Stimulated activated CD4-positive, alpha-beta T cell treated with anti-CD3 and anti-CD28 coated beads, Interleukin-15, amount 100 ng/mL, for 24 hours (primary cell): ENCODE results near the gene HORMAD2.
"Not testable (repeated sequence)": the region's sequence is repeated elsewhere in the genome, so short reads cannot be mapped to it uniquely, and the experiment has no call there.

Experiments used
- DNase-seq: peaks from one replicate; pipeline ENCODE4 v3.0.0-alpha.2; 2020

The HORMAD2 gene

DNA sequence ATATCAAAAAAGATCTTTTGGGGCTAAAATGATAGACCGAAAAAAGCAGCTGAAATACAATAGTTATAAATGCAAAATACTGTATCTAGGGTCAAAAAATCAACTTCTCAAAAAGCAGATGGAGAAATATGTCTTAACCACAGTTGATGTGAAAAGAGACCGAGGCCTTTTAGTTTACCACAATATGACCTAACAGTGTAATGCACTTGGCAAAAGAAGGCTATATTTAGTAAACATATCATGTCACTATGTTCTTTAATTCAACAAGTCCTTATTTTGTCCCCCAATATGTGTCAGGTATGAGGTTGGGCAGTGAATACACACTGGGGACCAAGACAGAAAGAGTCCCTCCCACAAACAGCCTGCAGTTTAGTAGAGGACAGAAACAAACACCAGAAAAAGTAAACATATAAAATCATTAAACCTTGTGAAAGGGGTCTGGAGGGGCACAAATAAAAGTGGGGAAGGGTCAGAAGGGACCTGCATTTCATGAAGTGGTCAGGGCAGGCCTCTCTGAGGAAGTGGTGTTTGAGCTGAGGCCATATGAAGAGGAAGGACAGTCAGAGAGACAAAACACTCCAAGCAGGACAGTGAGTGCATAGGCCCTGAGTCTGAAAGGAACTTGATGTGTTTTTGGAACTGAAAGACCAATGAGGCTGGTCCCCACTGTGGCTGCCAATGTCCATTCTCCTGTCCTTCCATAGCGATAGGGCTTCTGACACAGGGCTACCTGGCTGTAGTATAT lies 112.9 kb downstream of the HORMAD2 start:
- DNase-seq = no peak

DNA sequence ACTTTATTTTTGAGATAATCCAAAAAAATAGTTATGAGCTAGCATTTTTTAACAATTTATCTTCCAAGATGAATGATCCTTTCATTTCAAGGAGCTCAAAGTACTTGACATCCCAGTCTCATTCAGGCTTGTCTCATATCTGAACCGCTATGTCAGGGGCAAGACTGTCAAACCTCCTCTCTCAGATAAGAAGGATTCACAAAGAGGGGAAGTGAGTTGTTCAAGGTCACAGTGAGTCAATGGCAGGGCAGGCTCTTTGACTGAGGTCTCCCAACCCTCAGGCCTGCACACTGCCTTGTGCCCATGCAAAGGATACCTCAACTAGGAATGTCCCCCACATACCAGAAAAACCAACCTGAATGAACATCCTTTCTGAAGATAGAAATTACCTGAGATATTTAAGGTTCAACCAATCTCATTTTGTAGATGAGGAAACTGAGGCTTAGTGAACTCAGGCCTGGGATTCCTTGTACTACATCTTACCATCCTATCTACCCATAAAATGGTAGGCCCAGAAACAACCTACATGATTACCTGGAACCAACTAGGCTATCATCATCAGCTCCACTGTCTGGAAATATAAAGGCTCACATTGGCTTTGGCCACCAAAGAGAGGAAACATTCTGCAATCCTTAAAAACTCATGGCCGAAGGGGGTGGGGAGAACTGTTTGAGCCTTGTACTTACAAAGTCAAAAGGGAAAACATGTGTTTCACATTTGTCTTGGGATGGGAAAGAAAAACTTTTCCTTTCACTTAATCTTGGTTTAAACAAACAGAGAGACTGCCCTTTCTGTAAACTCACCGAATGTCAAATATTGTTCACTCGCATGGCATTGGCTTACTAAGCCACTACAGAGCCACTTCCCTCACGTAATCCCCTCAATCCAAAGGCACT lies 115.2 kb downstream of the HORMAD2 start:
- DNase-seq = peak; percentile 20

DNA sequence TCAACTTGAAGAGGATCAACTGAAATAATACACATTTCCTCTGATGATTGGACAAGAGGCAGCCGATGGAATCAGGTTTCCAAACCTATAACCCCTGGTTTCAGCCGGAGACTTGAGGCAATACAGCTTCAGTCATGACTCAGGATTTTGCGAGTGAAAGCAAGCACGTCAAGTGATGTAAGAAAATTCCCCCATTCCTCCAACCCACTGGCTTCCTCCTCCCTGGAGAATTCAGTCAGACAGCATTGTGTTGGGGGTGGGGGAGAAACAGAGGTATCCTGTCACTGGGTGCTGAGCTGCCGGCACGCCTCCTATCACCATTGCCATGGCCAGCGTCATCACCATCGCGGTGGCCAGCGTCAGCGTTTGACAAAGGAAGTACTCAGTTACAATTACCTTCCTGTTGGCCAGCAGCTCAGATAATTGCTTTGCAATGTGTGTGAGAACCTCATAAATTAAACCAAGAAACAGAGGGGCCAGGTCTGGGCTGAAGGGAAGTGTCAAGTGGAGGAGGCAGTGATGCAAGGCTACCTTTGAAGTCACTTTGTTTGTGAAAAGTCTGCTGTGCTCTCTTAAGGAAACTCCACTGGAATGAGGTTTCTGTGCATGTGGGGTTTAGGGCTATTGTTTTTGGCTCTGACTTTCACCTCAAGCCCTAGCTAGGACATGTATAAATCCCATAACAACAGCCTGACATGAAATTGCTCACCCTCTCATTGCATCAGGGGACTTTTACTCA lies 116.0 kb downstream of the HORMAD2 start:
- DNase-seq = peak; percentile 79

DNA sequence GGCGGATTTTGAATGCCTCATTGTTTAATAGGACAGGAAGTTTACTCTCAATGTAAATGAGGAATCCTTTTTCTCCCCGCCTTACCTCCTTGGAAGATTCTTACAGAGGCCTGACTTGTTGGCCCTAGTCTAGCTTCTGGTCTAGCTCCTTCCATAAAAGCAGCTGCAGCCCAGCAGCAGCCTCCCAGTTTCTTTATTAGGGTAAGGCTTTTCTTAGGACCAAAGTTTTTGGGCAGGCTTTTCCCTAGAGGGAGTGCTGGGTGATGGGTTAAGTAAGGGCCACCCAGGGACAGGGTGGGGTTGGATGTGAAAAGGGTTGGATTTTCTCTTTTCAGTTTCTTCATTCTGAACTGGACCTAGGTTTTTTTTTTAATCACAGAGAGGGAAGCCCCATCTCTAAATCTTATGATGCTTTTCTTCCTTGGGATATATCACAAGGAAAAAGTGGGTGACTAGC lies 116.6 kb downstream of the HORMAD2 start:
- DNase-seq = no peak

DNA sequence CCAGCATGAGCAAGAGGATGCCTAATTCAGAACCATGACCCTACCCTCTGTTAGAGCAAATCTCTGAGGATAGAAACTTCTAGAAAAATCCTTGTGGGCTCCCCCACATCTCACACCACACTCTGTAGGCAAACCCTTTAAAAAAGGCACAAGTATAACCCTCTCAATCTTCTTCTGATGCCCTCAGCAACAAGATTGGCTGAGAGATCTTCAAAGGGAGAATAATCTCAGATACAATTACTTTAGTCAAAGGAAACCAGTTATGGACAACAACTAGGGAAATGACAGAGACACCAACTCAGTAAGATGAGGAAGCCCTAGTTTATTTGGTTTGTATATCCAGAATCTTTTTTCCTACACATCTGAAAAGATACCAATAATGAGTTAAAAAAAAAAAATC lies 117.1 kb downstream of the HORMAD2 start:
- no peak for DNase-seq

DNA sequence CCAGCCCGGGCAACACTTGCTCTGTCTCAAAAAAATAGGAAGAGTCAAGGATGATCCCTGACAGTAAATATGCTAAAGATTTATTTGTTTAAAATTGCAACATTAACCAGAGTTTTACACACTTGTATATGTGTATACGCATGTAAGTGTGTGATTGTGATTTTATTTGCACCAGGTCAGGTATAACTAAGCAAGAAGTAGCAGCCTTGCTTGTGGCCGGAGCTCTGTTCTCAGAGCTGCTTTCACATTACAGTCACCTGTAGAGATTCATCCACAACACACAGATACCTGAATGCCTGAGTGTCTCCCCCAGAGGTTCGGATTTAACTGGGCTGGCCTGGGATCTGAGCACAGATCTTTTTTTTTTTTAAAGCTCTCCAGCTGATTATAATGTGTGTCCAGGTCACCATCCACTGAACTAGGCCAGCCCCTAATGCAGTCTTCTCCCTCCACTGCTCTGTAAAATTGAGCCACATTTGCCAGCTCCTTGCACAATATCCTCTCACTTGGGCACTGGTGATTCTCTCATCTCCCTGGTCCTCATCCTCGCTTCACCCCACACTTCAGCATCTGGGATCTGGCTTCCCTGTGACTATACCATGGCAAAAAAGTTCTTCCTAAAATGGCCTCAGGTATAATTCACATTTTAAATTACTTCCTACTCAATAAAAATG lies 118.0 kb downstream of the HORMAD2 start:
- no peak for DNase-seq

DNA sequence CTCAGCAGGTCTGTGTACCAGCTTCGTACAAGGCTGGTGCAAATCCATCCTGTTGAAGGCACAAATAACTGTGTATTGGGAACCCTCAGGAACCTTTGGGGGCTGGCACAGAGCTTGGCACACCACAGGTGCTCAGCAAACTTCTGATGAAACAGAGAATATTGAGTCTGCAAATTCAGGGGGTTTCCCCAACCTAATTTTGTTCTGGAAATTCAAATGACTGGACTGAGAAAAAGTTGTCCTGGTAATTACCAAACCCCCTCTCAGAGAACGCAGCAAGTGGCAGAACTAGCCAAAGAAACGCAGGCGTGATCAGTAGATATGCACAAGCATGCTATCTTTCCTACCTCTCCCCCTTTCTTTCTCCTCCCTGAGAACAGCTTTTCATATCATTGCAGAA lies 118.7 kb downstream of the HORMAD2 start:
- no peak for DNase-seq

DNA sequence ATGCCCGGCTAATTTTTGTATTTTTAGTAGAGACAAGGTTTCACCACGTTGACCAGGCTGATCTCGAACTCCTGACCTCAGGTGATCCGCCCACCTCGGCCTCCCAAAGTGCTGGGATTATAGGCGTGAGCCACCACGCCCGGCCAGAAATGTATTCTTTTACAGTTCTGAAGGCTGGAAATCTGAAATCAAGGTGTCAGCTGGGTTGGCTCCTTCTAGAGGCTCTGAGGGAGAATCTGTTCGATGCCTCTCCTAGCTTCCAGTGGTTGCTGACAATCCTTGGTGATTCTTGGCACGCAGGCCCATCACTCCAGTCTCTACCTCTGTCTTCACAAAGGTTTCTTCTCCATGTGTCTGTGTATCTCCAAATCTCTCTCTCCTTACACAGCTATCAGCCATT lies 120.6 kb downstream of the HORMAD2 start:
- DNase-seq = not testable (repeated sequence)

DNA sequence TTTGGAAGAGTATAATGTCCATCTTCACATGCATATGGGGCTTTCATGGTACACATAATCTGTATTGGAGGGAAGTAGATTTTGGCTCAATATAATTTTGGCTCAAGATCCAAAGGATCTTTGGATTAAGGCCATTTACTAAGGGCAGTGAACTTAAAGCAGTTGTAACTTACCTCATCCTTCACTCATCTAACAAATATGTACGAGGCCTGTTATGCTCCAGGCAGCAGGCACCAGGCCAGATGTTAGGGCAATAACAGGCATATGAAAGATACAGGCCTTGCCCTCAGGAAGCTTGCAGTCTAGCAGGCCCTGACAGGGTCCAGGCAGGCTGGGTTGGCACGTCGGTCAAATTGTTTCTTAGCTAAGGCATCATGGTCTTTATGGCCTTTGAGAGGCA lies 121.7 kb downstream of the HORMAD2 start:
- DNase-seq = no peak

DNA sequence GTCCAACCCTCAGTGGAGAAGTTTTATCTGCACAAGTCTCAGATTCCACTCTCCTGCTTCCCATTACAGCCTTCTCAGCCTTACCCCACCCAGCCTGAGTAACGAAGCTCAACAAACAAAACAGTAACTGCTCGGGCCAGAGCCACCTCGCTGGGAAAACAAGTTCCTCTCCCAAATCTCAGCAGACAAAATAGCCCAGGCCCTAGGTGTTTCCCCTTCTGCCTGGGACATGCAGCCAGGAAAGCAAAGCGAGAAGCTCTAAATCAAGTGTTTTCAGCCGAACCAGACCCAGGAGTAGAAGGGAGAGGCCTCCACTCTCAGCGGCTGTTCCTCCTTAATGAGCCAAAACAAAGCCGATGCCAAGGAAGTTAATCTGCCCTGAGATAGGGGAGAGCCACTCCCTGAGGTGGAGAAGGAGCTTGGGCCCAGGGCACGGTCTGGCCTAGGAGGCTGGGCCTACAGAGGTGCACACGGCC lies 122.3 kb downstream of the HORMAD2 start:
- no peak for DNase-seq

DNA sequence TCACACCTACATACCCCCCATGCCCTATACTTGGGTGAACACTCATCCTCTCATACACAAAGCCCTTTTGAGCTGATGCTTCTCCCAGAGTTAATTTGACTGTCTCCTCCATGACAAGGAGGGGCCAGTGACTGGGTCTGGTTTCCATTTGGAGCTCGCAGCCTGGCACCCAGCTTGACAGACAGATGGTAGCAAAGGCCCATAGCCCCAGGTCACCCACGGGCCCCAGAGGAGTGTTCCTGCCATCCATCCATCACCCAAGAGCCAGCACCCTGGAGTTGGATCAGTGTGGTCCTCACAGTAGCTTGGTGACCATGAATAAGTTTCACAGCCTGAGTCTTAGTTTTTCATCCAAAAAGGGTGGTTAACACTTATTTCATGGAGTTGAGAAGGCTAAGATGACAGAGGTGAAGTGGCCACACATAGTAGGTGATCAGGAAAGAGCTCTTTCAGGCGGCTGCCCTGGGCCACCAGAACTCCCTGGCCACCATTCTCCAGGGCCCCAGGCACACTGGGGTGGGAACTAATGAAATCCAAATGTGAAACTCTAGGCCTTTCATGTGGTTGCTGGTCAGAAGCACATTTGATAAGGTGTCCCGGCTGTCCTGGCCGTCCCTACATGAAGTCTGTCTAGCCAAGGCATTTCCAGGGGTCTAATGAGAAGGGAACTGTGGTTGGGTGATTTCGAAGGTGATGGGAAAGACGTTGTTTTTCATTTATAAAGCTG lies 123.9 kb downstream of the HORMAD2 start:
- no peak for DNase-seq

DNA sequence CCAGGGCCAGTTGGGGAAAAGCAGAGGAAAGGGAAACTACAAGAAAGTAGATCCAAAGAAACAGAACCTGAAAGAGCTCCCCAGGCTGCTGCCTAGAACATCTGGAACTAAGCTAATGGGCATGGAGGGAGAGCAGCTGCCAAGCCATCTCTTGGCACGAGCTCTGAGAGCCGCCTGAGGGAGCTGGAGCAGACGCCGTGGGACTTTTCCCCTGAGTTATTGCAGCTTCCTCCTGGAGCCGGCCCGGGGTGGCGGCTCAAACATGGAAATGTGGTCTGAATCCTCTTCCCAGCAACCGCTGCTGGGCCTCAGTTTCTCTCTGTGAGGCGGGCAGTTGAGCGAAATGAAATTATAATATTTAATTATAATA lies 124.5 kb downstream of the HORMAD2 start:
- DNase-seq = no peak

DNA sequence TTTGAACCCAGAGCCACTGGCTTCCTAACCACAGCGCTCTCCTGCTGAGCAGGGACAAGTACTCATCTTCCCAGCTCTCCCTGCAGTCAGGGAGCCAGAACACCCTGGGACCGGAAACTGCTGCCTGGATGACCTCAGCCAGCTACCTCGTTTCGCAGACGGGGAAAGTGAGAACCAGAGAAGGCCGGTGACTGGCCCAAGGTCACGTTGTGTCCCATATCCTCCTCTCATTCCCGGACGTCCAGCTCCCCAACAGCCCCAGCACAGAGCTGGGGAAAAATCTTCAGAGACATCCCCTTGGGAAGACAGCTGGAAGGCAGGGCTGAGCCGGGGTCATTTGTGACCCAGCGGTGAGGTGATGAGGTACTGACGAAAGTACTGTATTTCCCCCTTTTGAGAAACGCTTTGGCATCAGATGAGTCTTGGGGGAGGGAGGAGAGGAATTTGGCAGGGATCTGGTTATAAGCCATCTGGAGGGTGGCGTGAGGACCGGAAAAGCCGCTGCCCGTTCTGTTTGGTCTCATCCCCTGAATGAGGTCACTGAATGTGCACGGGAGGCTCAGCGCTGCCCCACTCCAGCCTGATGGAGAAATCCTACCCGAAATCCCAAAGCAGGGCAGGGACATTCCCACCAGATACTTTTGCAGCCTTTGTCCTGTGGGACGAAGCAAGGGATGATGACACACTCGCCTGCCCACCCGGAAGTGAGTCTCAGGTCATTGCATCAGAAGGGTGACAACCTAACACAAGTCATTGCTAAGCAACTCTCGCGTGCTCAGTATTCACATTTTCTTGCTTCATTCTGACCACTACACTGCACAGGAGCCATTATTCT lies 125.2 kb downstream of the HORMAD2 start:
- no peak for DNase-seq

DNA sequence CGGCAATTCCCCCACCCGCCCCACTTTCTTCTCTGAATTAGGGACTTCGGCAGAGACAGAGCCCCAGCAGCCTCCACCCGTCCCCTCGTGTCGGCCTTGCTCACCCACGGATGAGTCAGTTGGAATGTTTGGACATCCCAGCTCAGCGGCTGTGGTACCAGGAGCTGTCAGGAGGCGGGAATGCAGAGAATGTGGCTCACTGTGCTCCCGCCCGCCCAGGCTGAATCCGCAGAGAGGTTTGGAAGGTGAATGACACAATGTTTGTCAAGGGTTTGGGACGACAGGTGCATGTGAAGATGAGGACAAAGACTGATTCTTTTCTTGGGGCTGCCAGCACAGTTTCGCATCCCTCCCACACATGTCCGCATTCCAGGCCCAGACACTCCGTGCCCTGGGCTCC lies 126.7 kb downstream of the HORMAD2 start:
- DNase-seq = no peak

DNA sequence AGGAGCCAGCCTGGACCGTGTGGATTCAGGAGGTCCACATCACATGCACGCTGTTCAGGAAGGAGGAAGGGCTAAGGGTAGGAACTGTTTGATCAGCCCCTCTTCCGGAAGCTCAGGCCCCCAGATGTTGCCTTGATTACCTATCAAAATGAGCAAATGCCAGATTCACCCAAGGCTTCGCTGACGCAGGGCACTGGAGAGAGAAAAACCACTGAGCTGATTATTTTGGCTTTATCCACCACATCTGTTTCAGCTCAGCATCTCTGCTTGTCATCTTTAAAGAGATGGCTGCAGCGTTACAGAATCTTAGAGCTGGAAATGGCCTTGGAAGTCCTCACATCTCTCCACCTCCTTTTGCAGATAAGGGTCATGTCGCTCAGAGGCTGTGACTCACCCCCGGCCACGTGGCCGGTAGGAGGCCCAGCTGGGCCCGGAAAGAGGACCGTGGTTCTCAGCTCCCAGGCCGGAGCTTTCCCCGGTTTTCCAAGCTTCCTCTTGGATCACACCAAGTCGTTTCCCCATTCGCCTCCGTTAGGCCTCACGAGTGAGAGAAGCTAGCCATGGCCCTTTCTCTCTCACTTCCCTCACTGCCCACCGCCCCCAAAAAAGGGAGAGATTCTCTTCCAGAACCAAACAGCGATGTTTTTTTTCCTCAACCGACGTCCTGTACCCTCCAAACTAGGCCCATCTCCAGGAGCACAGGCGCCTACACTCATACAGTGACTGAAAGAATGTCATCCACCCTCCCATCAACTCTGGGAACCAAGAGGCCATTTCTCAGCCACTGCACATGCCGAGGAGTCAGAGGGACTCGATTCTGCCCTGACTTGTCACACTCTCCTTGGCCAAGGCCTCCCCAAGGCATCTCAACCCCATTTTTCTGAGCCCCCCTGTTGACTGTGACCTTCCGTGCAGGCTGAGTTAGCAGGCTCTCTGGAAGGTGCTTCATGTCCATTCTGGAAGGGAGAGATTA lies 128.7 kb downstream of the HORMAD2 start:
- DNase-seq = no peak

DNA sequence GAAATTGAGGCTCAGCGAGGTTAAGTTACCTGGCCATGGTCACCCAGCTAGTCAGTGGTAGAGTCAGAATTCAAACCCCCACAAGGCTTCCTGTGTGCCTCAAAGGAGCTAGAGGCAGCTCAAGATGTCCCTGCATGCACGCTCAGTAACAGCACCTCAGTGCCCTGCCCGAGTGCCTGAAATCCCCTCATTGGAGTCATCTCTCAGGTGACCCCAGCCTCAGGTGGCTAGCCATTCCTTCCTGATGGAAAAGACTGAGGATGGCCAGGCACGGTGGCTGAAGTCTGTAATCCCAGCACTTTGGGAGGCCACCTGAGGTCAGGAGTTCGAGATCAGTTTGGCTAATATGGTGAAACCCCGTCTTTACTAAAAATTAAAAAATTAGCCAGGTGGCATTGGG lies 129.4 kb downstream of the HORMAD2 start:
- no peak for DNase-seq

DNA sequence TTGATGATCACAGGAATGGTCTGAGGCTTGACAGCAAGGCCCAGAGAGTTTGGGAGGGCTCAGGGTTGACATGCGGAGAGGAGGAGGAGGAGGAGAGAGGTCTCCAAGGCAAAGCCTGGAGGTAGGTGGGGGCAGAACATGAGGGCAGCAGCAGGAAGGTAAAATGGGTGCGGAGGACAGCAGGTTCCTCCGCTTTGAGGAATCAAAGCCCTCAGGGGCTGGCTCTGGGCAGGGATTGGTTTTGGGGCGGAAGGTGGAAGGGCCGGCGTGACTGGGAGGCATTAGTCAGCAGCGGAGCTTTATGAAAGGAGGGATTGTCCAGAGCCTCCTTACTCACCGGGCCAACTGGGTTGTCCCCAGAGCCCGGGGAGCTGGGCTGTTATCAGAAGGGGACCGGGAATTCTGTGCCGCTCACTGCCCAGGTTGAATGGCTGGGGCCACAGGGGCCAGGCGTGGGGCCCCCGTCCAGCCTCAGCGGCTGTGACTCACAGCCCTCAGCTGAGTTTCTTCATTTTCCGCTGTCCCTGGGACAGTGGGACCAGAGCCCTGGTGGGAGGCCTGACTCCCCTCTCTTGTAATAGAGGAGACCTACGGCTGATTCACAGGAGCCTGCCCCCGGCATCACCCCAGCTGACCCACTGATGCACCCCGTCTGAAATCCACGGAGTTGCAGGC lies 130.1 kb downstream of the HORMAD2 start:
- DNase-seq = no peak

DNA sequence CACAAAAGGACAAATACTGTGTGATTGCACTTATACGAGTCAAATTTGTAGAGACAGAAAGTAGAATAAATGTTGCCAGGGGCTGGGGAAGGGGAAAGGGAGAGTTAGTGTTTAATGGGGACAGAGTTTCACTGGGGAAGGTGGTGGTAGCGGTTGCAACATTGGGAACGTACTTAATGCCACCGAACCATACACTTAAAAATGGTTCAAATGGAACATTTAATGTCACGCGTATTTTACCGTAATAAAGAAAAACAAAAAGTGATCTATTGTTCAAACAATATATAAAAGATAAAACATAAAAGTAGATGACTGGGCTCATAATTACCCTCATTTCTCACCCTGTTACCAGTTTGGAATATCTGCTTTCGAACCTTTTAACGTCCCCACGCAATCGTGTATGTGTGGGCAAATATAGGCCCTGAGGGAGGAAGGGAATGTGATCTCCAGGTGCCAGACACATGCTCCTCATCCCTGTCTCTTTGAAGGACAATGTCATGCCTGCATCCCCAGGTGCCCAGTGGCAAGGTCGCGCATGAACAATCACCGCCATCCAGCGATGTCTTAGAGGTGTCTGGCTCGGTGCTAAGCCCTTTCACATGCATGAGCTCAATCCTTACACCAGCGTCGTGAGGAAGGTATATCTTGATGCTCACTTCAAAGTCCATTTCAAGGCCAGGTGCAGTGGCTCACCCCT lies 131.0 kb downstream of the HORMAD2 start:
- no peak for DNase-seq
